Measurements from ENCODE around the gene SNAP91. TPM values are rescaled to one million over a fixed set of nuclear protein-coding genes. Genes with fewer than 3 reads are reported as not detected.
"Not testable (repeated sequence)": the region's sequence is repeated elsewhere in the genome, so short reads cannot be mapped to it uniquely, and the experiment has no call there.

Gene SNAP91, protein sequence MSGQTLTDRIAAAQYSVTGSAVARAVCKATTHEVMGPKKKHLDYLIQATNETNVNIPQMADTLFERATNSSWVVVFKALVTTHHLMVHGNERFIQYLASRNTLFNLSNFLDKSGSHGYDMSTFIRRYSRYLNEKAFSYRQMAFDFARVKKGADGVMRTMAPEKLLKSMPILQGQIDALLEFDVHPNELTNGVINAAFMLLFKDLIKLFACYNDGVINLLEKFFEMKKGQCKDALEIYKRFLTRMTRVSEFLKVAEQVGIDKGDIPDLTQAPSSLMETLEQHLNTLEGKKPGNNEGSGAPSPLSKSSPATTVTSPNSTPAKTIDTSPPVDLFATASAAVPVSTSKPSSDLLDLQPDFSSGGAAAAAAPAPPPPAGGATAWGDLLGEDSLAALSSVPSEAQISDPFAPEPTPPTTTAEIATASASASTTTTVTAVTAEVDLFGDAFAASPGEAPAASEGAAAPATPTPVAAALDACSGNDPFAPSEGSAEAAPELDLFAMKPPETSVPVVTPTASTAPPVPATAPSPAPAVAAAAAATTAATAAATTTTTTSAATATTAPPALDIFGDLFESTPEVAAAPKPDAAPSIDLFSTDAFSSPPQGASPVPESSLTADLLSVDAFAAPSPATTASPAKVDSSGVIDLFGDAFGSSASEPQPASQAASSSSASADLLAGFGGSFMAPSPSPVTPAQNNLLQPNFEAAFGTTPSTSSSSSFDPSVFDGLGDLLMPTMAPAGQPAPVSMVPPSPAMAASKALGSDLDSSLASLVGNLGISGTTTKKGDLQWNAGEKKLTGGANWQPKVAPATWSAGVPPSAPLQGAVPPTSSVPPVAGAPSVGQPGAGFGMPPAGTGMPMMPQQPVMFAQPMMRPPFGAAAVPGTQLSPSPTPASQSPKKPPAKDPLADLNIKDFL
- polyA plus RNA-seq (2011; rRNA removed), result not detected in 2 replicates
- polyA minus RNA-seq (2011; rRNA and poly(A)+ RNA removed), result not detected in 2 replicates

- no peak for DNase-seq (ENCODE audit: low read depth, low spot score)
- Histone ChIP-seq H3K4me3 (ENCODE audit: low read depth, low read length) (peak within 1 kb of the TSS; percentile 32), H3K27me3 (ENCODE audit: control insufficient read depth, insufficient read depth, low read length) (peaks cover 34% of the 10 kb centered on the region), H3K27ac (ENCODE audit: low read depth, low read length) (no peak within 1 kb of the TSS), H3K9me3 (ENCODE audit: control insufficient read depth, insufficient read depth, low read length) (peaks cover 2% of the 10 kb centered on the region; the same call in 1 of the 2 replicates)
- TF ChIP-seq, protein P1, sequence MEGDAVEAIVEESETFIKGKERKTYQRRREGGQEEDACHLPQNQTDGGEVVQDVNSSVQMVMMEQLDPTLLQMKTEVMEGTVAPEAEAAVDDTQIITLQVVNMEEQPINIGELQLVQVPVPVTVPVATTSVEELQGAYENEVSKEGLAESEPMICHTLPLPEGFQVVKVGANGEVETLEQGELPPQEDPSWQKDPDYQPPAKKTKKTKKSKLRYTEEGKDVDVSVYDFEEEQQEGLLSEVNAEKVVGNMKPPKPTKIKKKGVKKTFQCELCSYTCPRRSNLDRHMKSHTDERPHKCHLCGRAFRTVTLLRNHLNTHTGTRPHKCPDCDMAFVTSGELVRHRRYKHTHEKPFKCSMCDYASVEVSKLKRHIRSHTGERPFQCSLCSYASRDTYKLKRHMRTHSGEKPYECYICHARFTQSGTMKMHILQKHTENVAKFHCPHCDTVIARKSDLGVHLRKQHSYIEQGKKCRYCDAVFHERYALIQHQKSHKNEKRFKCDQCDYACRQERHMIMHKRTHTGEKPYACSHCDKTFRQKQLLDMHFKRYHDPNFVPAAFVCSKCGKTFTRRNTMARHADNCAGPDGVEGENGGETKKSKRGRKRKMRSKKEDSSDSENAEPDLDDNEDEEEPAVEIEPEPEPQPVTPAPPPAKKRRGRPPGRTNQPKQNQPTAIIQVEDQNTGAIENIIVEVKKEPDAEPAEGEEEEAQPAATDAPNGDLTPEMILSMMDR (IDR thresholded peaks at IDR 0.05; ENCODE audit: low read depth, low read length), result no peak
- ChIA-PET POLR2A (no interaction called here), CTCF (interaction anchor here (0.6 kb wide), 1 partner anchor 513 kb away, joined by 3 read pairs; no protein-coding TSS in a partner anchor)
Observed at GRCh38 chr6:83708970-83709747, at the start of gene SNAP91. SNAP91 (minus strand) TSS chr6:83709101; CDS start chr6:83707927, 1,174 bp downstream.

GRCh38 chr6:83758533-83758932, 49.6 kb upstream of the SNAP91 start:
- TF ChIP-seq, protein P1 (IDR thresholded peaks at IDR 0.05; ENCODE audit: low read depth, low read length), result no peak
- ChIA-PET CTCF (no interaction called here), POLR2A (no interaction called here)
- Histone ChIP-seq H3K27me3 (ENCODE audit: control insufficient read depth, insufficient read depth, low read length) (no peaks in the 10 kb centered on the region), H3K4me3 (ENCODE audit: low read depth, low read length) (no peak overlapping the region), H3K27ac (ENCODE audit: low read depth, low read length) (no peak overlapping the region), H3K9me3 (ENCODE audit: control insufficient read depth, insufficient read depth, low read length) (peaks cover 7% of the 10 kb centered on the region; the same call in 1 of the 2 replicates)
- DNase-seq (ENCODE audit: low read depth, low spot score), result no peak

- H3K27me3 ChIP-seq (ENCODE audit: control insufficient read depth, insufficient read depth, low read length), result no peaks in the 10 kb centered on the region
- H3K27ac ChIP-seq (ENCODE audit: low read depth, low read length), result no peak overlapping the region
- ChIA-PET POLR2A (no interaction called here), CTCF (interaction anchor here (0.7 kb wide), 1 partner anchor 12 kb away, joined by 3 read pairs; no protein-coding TSS in a partner anchor)
- no peak for DNase-seq (ENCODE audit: low read depth, low spot score)
- no peak overlapping the region for H3K4me3 ChIP-seq (ENCODE audit: low read depth, low read length)
- H3K9me3 ChIP-seq (ENCODE audit: control insufficient read depth, insufficient read depth, low read length), result peaks cover 7% of the 10 kb centered on the region; the same call in 1 of the 2 replicates
- TF ChIP-seq, protein P1 (IDR thresholded peaks at IDR 0.05; ENCODE audit: low read depth, low read length), result no peak
Observed at GRCh38 chr6:83757021-83757420, 48.1 kb upstream of the SNAP91 start.

- POLR2A ChIA-PET, result no interaction called here
- Histone ChIP-seq H3K9me3 (ENCODE audit: control insufficient read depth, insufficient read depth, low read length) (peaks cover 7% of the 10 kb centered on the region; the same call in 1 of the 2 replicates), H3K27ac (ENCODE audit: low read depth, low read length) (no peak overlapping the region), H3K4me3 (ENCODE audit: low read depth, low read length) (no peak overlapping the region), H3K27me3 (ENCODE audit: control insufficient read depth, insufficient read depth, low read length) (no peaks in the 10 kb centered on the region)
- TF ChIP-seq, protein P1 (IDR thresholded peaks at IDR 0.05; ENCODE audit: low read depth, low read length), result no peak
- CTCF ChIA-PET, result interaction anchor here (0.7 kb wide), 1 partner anchor 12 kb away, joined by 3 read pairs; no protein-coding TSS in a partner anchor
- no peak for DNase-seq (ENCODE audit: low read depth, low spot score)
Observed at GRCh38 chr6:83756565-83756964, 47.7 kb upstream of the SNAP91 start.

GRCh38 chr6:83752375-83752774, 43.5 kb upstream of the SNAP91 start:
- DNase-seq (ENCODE audit: low read depth, low spot score); POLR2A ChIA-PET; H3K27me3 ChIP-seq (ENCODE audit: control insufficient read depth, insufficient read depth, low read length); H3K4me3 ChIP-seq (ENCODE audit: low read depth, low read length); H3K27ac ChIP-seq (ENCODE audit: low read depth, low read length); H3K9me3 ChIP-seq (ENCODE audit: control insufficient read depth, insufficient read depth, low read length); CTCF ChIA-PET: not testable (repeated sequence)

Measured in AG04450 (cell line).